ENCODE measurements around the gene MYL5. TPM values are rescaled to one million over a fixed set of nuclear protein-coding genes. Genes with fewer than 3 reads are reported as not detected.

Gene MYL5
- total RNA-seq, 5 donors from 2014 or later (not counting 1 experiment from before 2014, with no cell fraction given), result 21.1 to 26.3 (median 21.9) TPM

DNA sequence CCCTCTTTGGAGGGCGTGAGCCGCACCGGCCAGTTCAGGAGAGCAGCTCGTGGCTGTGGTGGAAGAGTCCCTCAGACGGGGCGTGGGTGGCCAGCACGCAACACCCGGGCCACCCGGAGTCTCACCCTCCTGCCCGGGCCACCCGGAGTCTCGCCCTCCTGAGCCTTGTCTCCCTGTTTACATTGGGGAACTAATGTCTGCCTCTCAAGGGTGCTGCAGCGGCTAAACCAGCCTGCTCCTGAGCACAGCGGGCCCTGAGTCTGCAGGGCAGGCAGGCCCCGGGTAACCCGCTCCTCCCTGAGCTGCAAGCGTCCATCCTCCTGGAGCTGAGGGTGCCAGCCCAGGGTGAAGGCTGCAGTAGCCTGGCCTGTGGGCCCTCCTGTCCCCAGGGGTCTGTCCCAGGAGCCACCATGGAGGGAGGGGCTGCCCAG, 46.0 kb upstream of the MYL5 start:
- Histone ChIP-seq H3K36me3 (ENCODE audit: control insufficient read depth in 2 of 2, extremely low read depth in 1 of 2, insufficient read depth in 1 of 2, low read length in 1 of 2) (no peaks in the 10 kb centered on the region), H3K9me3 (no peaks in the 10 kb centered on the region), H3K27ac (ENCODE audit: low read length) (no peak overlapping the region), H3K4me3 (ENCODE audit: control insufficient read depth in 1 of 2, extremely low read depth in 1 of 2, low read length in 1 of 2) (no peak overlapping the region), H3K4me1 (ENCODE audit: control insufficient read depth in 1 of 2, extremely low read depth in 1 of 2, insufficient read depth in 2 of 2, low read length in 2 of 2) (no peaks in the 10 kb centered on the region), H3K27me3 (replicated peaks in 1 of 2; ENCODE audit: control insufficient read depth in 2 of 2, extremely low read depth in 1 of 2, insufficient read depth in 2 of 2, low read length in 1 of 2) (peaks cover 0 to 53% of the 10 kb centered on the region in 2 experiments)
- Mint-ChIP-seq H3K27ac (no peak overlapping the region), H3K36me3 (no peaks in the 10 kb centered on the region), H3K9me3 (peaks cover 3 to 12% (median 9%) of the 10 kb centered on the region in 3 donors), H3K4me1 (no peaks in the 10 kb centered on the region), H3K4me3 (no peak overlapping the region), H3K27me3 (peaks cover 5 to 13% of the 10 kb centered on the region in 2 donors)
- ATAC-seq (replicated peaks in 1 of 4), result no peak
- no peak for DNase-seq
- ChIA-PET CTCF (no interaction called here), POLR2A (no interaction called here)
- WGBS (ENCODE audit: insufficient coverage), result 89% methylated on average over 17 of the region's 17 CpGs

- no peaks in the 10 kb centered on the region for H3K4me1 Mint-ChIP-seq
- H3K4me3 Mint-ChIP-seq, result no peak overlapping the region
- CTCF ChIA-PET, result no interaction called here
- Histone ChIP-seq H3K27ac (ENCODE audit: low read length) (no peak overlapping the region), H3K4me3 (ENCODE audit: control insufficient read depth in 1 of 2, extremely low read depth in 1 of 2, low read length in 1 of 2) (no peak overlapping the region), H3K36me3 (ENCODE audit: control insufficient read depth in 2 of 2, extremely low read depth in 1 of 2, insufficient read depth in 1 of 2, low read length in 1 of 2) (no peaks in the 10 kb centered on the region), H3K27me3 (replicated peaks in 1 of 2; ENCODE audit: control insufficient read depth in 2 of 2, extremely low read depth in 1 of 2, insufficient read depth in 2 of 2, low read length in 1 of 2) (peaks cover 0 to 52% of the 10 kb centered on the region in 2 experiments), H3K4me1 (ENCODE audit: control insufficient read depth in 1 of 2, extremely low read depth in 1 of 2, insufficient read depth in 2 of 2, low read length in 2 of 2) (no peaks in the 10 kb centered on the region), H3K9me3 (no peaks in the 10 kb centered on the region)
- DNase-seq (no peak), ATAC-seq (replicated peaks in 1 of 4) (no peak)
- H3K36me3 Mint-ChIP-seq, result no peaks in the 10 kb centered on the region
- POLR2A ChIA-PET, result no interaction called here
- WGBS (ENCODE audit: insufficient coverage), result 86% methylated on average over 21 of the region's 27 CpGs
- peaks cover 3 to 12% (median 9%) of the 10 kb centered on the region in 3 donors for H3K9me3 Mint-ChIP-seq
- no peak overlapping the region for H3K27ac Mint-ChIP-seq
- H3K27me3 Mint-ChIP-seq, result peaks cover 5 to 13% of the 10 kb centered on the region in 2 donors
These were observed 45.3 kb upstream of the MYL5 start for GRCh38 chr4:628821-629635.

- no peak overlapping the region for H3K27ac ChIP-seq (ENCODE audit: low read length)
- H3K4me1 ChIP-seq (ENCODE audit: control insufficient read depth in 1 of 2, extremely low read depth in 1 of 2, insufficient read depth in 2 of 2, low read length in 2 of 2), result no peaks in the 10 kb centered on the region
- DNase-seq, result no peak
- Mint-ChIP-seq H3K36me3 (no peaks in the 10 kb centered on the region), H3K27me3 (peaks cover under 1 to 10% of the 10 kb centered on the region in 2 donors), H3K4me3 (no peak overlapping the region), H3K9me3 (peaks cover 3 to 12% (median 9%) of the 10 kb centered on the region in 3 donors), H3K27ac (no peak overlapping the region), H3K4me1 (no peaks in the 10 kb centered on the region)
- ChIA-PET CTCF (no interaction called here), POLR2A (no interaction called here)
- 91% methylated on average over 8 of the region's 9 CpGs for WGBS (ENCODE audit: insufficient coverage)
- H3K4me3 ChIP-seq (ENCODE audit: control insufficient read depth in 1 of 2, extremely low read depth in 1 of 2, low read length in 1 of 2), result no peak overlapping the region
- no peak for ATAC-seq (replicated peaks in 1 of 4)
- no peaks in the 10 kb centered on the region for H3K36me3 ChIP-seq (ENCODE audit: control insufficient read depth in 2 of 2, extremely low read depth in 1 of 2, insufficient read depth in 1 of 2, low read length in 1 of 2)
- peaks cover 0 to 49% of the 10 kb centered on the region in 2 experiments for H3K27me3 ChIP-seq (replicated peaks in 1 of 2; ENCODE audit: control insufficient read depth in 2 of 2, extremely low read depth in 1 of 2, insufficient read depth in 2 of 2, low read length in 1 of 2)
- H3K9me3 ChIP-seq, result no peaks in the 10 kb centered on the region
These were observed 44.8 kb upstream of the MYL5 start for GRCh38 chr4:629636-629914.

DNA sequence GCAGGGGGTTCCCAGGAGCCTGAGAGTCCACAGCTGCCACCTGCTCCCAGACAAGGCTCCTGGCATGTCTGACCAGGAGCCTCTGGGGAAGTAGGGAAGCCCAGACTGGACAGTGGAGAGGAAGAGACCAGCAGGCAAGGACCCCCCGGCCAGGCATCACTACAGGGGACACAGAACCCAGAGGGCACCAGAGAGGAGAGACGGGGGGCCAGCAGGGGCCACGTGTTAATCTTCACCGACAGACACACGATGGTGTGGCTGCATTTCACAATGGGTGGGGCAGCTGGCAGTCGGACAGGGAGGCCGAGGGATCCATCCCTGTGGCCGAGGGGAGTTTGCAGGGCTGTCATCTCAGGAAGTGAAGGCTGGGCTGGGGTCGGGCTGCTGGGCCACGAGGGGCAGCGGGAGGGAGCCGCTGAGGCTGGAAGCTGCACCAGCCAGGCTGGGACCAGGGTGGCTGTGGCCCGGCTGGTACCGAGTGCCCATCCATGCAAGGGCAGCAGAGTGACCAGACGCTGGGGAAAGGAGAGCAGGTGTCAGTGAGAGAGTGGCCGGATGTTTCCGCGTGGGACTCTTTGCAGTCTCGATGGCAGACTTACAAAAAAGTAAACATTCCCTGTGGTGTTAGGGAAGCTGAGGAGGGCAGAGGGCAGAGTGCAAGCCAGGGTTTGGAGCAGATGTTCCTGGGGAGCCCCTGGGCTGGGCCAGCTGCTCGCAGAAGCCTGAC, 44.3 kb upstream of the MYL5 start:
- 77% methylated on average over 20 of the region's 20 CpGs for WGBS (ENCODE audit: insufficient coverage)
- Histone ChIP-seq H3K27ac (ENCODE audit: low read length) (no peak overlapping the region), H3K27me3 (replicated peaks in 1 of 2; ENCODE audit: control insufficient read depth in 2 of 2, extremely low read depth in 1 of 2, insufficient read depth in 2 of 2, low read length in 1 of 2) (peaks cover 0 to 45% of the 10 kb centered on the region in 2 experiments), H3K36me3 (ENCODE audit: control insufficient read depth in 2 of 2, extremely low read depth in 1 of 2, insufficient read depth in 1 of 2, low read length in 1 of 2) (no peaks in the 10 kb centered on the region), H3K4me3 (ENCODE audit: control insufficient read depth in 1 of 2, extremely low read depth in 1 of 2, low read length in 1 of 2) (no peak overlapping the region), H3K4me1 (ENCODE audit: control insufficient read depth in 1 of 2, extremely low read depth in 1 of 2, insufficient read depth in 2 of 2, low read length in 2 of 2) (no peaks in the 10 kb centered on the region), H3K9me3 (no peaks in the 10 kb centered on the region)
- H3K4me1 Mint-ChIP-seq, result no peaks in the 10 kb centered on the region
- ATAC-seq (replicated peaks in 1 of 4) (no peak), DNase-seq (no peak)
- no peaks in the 10 kb centered on the region for H3K36me3 Mint-ChIP-seq
- no peak overlapping the region for H3K27ac Mint-ChIP-seq
- peaks cover 3 to 12% (median 9%) of the 10 kb centered on the region in 3 donors for H3K9me3 Mint-ChIP-seq
- H3K27me3 Mint-ChIP-seq, result peaks cover 0 to 9% of the 10 kb centered on the region in 2 donors
- H3K4me3 Mint-ChIP-seq, result no peak overlapping the region
- ChIA-PET POLR2A (no interaction called here), CTCF (no interaction called here)

DNA sequence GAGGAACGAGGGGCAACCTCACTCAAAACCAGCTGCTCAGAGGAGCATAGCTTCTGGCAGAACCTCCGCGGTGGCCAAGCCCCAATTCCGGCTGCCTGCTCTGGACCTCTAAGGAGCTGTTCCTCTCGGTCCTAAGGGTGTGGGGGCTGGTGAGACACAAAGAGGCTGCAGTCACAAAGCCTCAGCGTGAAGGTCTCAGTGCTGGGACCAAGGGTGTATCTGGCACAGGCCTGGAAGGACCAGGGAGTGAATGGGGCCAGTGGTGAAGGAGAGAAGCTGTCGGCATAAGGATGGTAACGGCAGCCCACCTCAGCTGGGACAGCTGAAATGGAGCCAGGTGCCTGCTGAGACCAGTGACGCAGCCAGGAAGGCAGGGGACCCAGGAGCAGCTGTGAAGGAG, 43.7 kb upstream of the MYL5 start:
- ChIA-PET CTCF (no interaction called here), POLR2A (no interaction called here)
- ATAC-seq (replicated peaks in 1 of 4) (no peak), DNase-seq (no peak)
- H3K27me3 ChIP-seq (replicated peaks in 1 of 2; ENCODE audit: control insufficient read depth in 2 of 2, extremely low read depth in 1 of 2, insufficient read depth in 2 of 2, low read length in 1 of 2), result peaks cover 0 to 41% of the 10 kb centered on the region in 2 experiments
- no peak overlapping the region for H3K27ac Mint-ChIP-seq
- H3K4me3 ChIP-seq (ENCODE audit: control insufficient read depth in 1 of 2, extremely low read depth in 1 of 2, low read length in 1 of 2), result no peak overlapping the region
- H3K36me3 ChIP-seq (ENCODE audit: control insufficient read depth in 2 of 2, extremely low read depth in 1 of 2, insufficient read depth in 1 of 2, low read length in 1 of 2), result no peaks in the 10 kb centered on the region
- H3K4me1 ChIP-seq (ENCODE audit: control insufficient read depth in 1 of 2, extremely low read depth in 1 of 2, insufficient read depth in 2 of 2, low read length in 2 of 2), result no peaks in the 10 kb centered on the region
- H3K9me3 ChIP-seq, result no peaks in the 10 kb centered on the region
- no peak overlapping the region for H3K4me3 Mint-ChIP-seq
- 76% methylated on average over 9 of the region's 9 CpGs for WGBS (ENCODE audit: insufficient coverage)
- peaks cover 3 to 12% (median 9%) of the 10 kb centered on the region in 3 donors for H3K9me3 Mint-ChIP-seq
- peaks cover 0 to 7% of the 10 kb centered on the region in 2 donors for H3K27me3 Mint-ChIP-seq
- no peaks in the 10 kb centered on the region for H3K36me3 Mint-ChIP-seq
- no peak overlapping the region for H3K27ac ChIP-seq (ENCODE audit: low read length)
- H3K4me1 Mint-ChIP-seq, result no peaks in the 10 kb centered on the region

GRCh38 chr4:632196-632790, 42.0 kb upstream of the MYL5 start:
- Histone ChIP-seq H3K4me1 (ENCODE audit: control insufficient read depth in 1 of 2, extremely low read depth in 1 of 2, insufficient read depth in 2 of 2, low read length in 2 of 2) (no peaks in the 10 kb centered on the region), H3K9me3 (no peaks in the 10 kb centered on the region), H3K27me3 (replicated peaks in 1 of 2; ENCODE audit: control insufficient read depth in 2 of 2, extremely low read depth in 1 of 2, insufficient read depth in 2 of 2, low read length in 1 of 2) (peaks cover 0 to 27% of the 10 kb centered on the region in 2 experiments), H3K36me3 (ENCODE audit: control insufficient read depth in 2 of 2, extremely low read depth in 1 of 2, insufficient read depth in 1 of 2, low read length in 1 of 2) (no peaks in the 10 kb centered on the region), H3K4me3 (ENCODE audit: control insufficient read depth in 1 of 2, extremely low read depth in 1 of 2, low read length in 1 of 2) (no peak overlapping the region), H3K27ac (ENCODE audit: low read length) (no peak overlapping the region)
- Mint-ChIP-seq H3K4me3 (no peak overlapping the region), H3K4me1 (no peaks in the 10 kb centered on the region), H3K9me3 (peaks cover 3 to 12% (median 9%) of the 10 kb centered on the region in 3 donors), H3K27me3 (peaks cover 0 to 7% of the 10 kb centered on the region in 2 donors), H3K27ac (no peak overlapping the region), H3K36me3 (no peaks in the 10 kb centered on the region)
- no peak for DNase-seq
- CTCF ChIA-PET, result no interaction called here
- no peak for ATAC-seq (replicated peaks in 1 of 4)
- POLR2A ChIA-PET, result no interaction called here
- WGBS (ENCODE audit: insufficient coverage), result 89% methylated on average over 15 of the region's 16 CpGs
